ENCODE data around the gene DMWD.

The DMWD gene

GRCh38 chr19:45763691-45764294 lies 28.9 kb downstream of the DMWD start:
- no peak for ATAC-seq
- no peak for TF ChIP-seq OSR1 (CRISPR knock-in tag; IDR thresholded peaks at IDR 0.05)
- no peak for TF ChIP-seq BACH2 (CRISPR knock-in tag; IDR thresholded peaks at IDR 0.05; ENCODE audit: borderline replicate concordance)
- TF ChIP-seq TOX (CRISPR knock-in tag; IDR thresholded peaks at IDR 0.05; ENCODE audit: borderline replicate concordance) = no peak
- no peak for TF ChIP-seq ZNF8 (CRISPR knock-in tag; IDR thresholded peaks at IDR 0.05)
- TF ChIP-seq ISL1 (CRISPR knock-in tag; IDR thresholded peaks at IDR 0.05) = no peak
- TF ChIP-seq PATZ1 (CRISPR knock-in tag; IDR thresholded peaks at IDR 0.05; ENCODE audit: borderline replicate concordance) = no peak
- TF ChIP-seq ZNF565 (CRISPR knock-in tag; conservative IDR thresholded peaks at IDR 0.05; ENCODE audit: low read depth) = no peak
- no peak for TF ChIP-seq TSHZ2 (CRISPR knock-in tag; IDR thresholded peaks at IDR 0.05)
- TF ChIP-seq POU6F1 (CRISPR knock-in tag; IDR thresholded peaks at IDR 0.05; ENCODE audit: borderline replicate concordance, low read depth) = no peak
- no peak for TF ChIP-seq ARNTL (CRISPR knock-in tag; IDR thresholded peaks at IDR 0.05; ENCODE audit: borderline replicate concordance, low read depth)
- no peak for TF ChIP-seq CSDC2 (CRISPR knock-in tag; IDR thresholded peaks at IDR 0.05)
- TF ChIP-seq PPARA (CRISPR knock-in tag; IDR thresholded peaks at IDR 0.05; ENCODE audit: borderline replicate concordance) = no peak
- no peak for TF ChIP-seq ZC3H10 (CRISPR knock-in tag; IDR thresholded peaks at IDR 0.05)

GRCh38 chr19:45762870-45763631 lies 29.6 kb downstream of the DMWD start:
- TF ChIP-seq ARNTL (CRISPR knock-in tag; IDR thresholded peaks at IDR 0.05; ENCODE audit: borderline replicate concordance, low read depth) = no peak
- TF ChIP-seq CSDC2 (CRISPR knock-in tag; IDR thresholded peaks at IDR 0.05) = no peak
- TF ChIP-seq TSHZ2 (CRISPR knock-in tag; IDR thresholded peaks at IDR 0.05) = no peak
- no peak for TF ChIP-seq OSR1 (CRISPR knock-in tag; IDR thresholded peaks at IDR 0.05)
- no peak for TF ChIP-seq ZNF565 (CRISPR knock-in tag; conservative IDR thresholded peaks at IDR 0.05; ENCODE audit: low read depth)
- TF ChIP-seq ISL1 (CRISPR knock-in tag; IDR thresholded peaks at IDR 0.05) = no peak
- TF ChIP-seq ZNF70 (CRISPR knock-in tag; IDR thresholded peaks at IDR 0.05) = no peak
- TF ChIP-seq GLIS3 (CRISPR knock-in tag; IDR thresholded peaks at IDR 0.05) = no peak
- TF ChIP-seq POU6F1 (CRISPR knock-in tag; IDR thresholded peaks at IDR 0.05; ENCODE audit: borderline replicate concordance, low read depth) = no peak
- TF ChIP-seq ZNF8 (CRISPR knock-in tag; IDR thresholded peaks at IDR 0.05) = no peak
- TF ChIP-seq PPARA (CRISPR knock-in tag; IDR thresholded peaks at IDR 0.05; ENCODE audit: borderline replicate concordance) = no peak
- no peak for TF ChIP-seq ESRRG (CRISPR knock-in tag; IDR thresholded peaks at IDR 0.05)
- no peak for TF ChIP-seq CSRNP3 (CRISPR knock-in tag; IDR thresholded peaks at IDR 0.05)
- no peak for TF ChIP-seq TOX (CRISPR knock-in tag; IDR thresholded peaks at IDR 0.05; ENCODE audit: borderline replicate concordance)
- no peak for TF ChIP-seq RARB (CRISPR knock-in tag; IDR thresholded peaks at IDR 0.05)
- no peak for TF ChIP-seq BACH2 (CRISPR knock-in tag; IDR thresholded peaks at IDR 0.05; ENCODE audit: borderline replicate concordance)
- TF ChIP-seq PATZ1 (CRISPR knock-in tag; IDR thresholded peaks at IDR 0.05; ENCODE audit: borderline replicate concordance) = no peak
- no peak for TF ChIP-seq TCF4 (CRISPR knock-in tag; IDR thresholded peaks at IDR 0.05; ENCODE audit: borderline replicate concordance)
- no peak for TF ChIP-seq ZFP30 (CRISPR knock-in tag; IDR thresholded peaks at IDR 0.05)
- no peak for ATAC-seq

All from SK-N-SH treated with all-trans-retinoic acid at 6 μM for 48 hours (cell line).